RCC 7860 (cell line): ENCODE measurements around the gene MARCO.

Source experiments
- DNase-seq: peaks from one replicate; pipeline ENCODE4 v3.0.0-alpha.2; 2015; ENCODE audit warnings: low spot score
- FAIRE-seq: peaks from 2 replicates; lab custom pipeline; 2012; peaks lifted over from hg19 to GRCh38; lab: Jason Lieb, UNC

The MARCO gene

GRCh38 chr2:118971245-118972122, 29.5 kb downstream of the MARCO start:
- DNase-seq = no peak
- FAIRE-seq = no peak

GRCh38 chr2:118973542-118973951, 31.6 kb downstream of the MARCO start:
- FAIRE-seq (no peak), DNase-seq (no peak)

- no peak for FAIRE-seq
- peak; percentile 16 for DNase-seq
These were observed 32.4 kb downstream of the MARCO start for GRCh38 chr2:118974103-118974993.

GRCh38 chr2:118975133-118975532, 33.1 kb downstream of the MARCO start:
- no peak for DNase-seq
- FAIRE-seq = no peak

- FAIRE-seq = no peak
- no peak for DNase-seq
These were observed 36.1 kb downstream of the MARCO start for GRCh38 chr2:118978064-118978463.

GRCh38 chr2:118979152-118979861, 37.3 kb downstream of the MARCO start:
- DNase-seq = no peak
- FAIRE-seq = no peak

- DNase-seq (no peak), FAIRE-seq (no peak)
These were observed 38.0 kb downstream of the MARCO start for GRCh38 chr2:118980022-118980421.

- no peak for FAIRE-seq
- no peak for DNase-seq
These were observed 38.6 kb downstream of the MARCO start for GRCh38 chr2:118980573-118980972.

GRCh38 chr2:118981632-118982031, 39.6 kb downstream of the MARCO start:
- FAIRE-seq (no peak), DNase-seq (no peak)

- FAIRE-seq (no peak), DNase-seq (no peak)
These were observed 40.0 kb downstream of the MARCO start for GRCh38 chr2:118982039-118982438.

GRCh38 chr2:118983133-118983532, 41.1 kb downstream of the MARCO start:
- FAIRE-seq (no peak), DNase-seq (no peak)

GRCh38 chr2:118983915-118984314, 41.9 kb downstream of the MARCO start:
- no peak for DNase-seq
- FAIRE-seq = no peak

- FAIRE-seq (no peak), DNase-seq (no peak)
These were observed 44.7 kb downstream of the MARCO start for GRCh38 chr2:118986738-118987137.

- no peak for FAIRE-seq
- no peak for DNase-seq
These were observed 45.9 kb downstream of the MARCO start for GRCh38 chr2:118987886-118988285.

- FAIRE-seq (no peak), DNase-seq (no peak)
These were observed 46.7 kb downstream of the MARCO start for GRCh38 chr2:118988706-118989105.

GRCh38 chr2:118989481-118989880, 47.5 kb downstream of the MARCO start:
- DNase-seq (no peak), FAIRE-seq (no peak)

GRCh38 chr2:118990757-118991545, 49.0 kb downstream of the MARCO start:
- FAIRE-seq = no peak

GRCh38 chr2:118991554-118991953, 49.6 kb downstream of the MARCO start:
- FAIRE-seq (no peak), DNase-seq (no peak)

More at GRCh38 chr2:118990757-118991545, 49.0 kb downstream of the MARCO start:
- DNase-seq = no peak

GRCh38 chr2:118992740-118993391, 50.9 kb downstream of the MARCO start:
- FAIRE-seq (no peak), DNase-seq (no peak)

- DNase-seq (no peak), FAIRE-seq (no peak)
These were observed 51.4 kb downstream of the MARCO start for GRCh38 chr2:118993392-118993752.
